A549 (cell line): Measurements from ENCODE around the gene ZNF165. TPM values are rescaled to one million over a fixed set of nuclear protein-coding genes. Genes with fewer than 3 reads are reported as not detected.
"Not testable (repeated sequence)": the region's sequence is repeated elsewhere in the genome, so short reads cannot be mapped to it uniquely, and the experiment has no call there.

ENCODE experiments used
- ATAC-seq, 2 experiments: fragments of 200-7000 bp in 1 of 2; fragments of >200 bp in 1 of 2; cut with Nextera tagmentation in 1 of 2; cut with Tn5 transposase in 1 of 2; 3 replicates each; pipeline versions ENCODE4 v1.8.0 to v1.9.1; 2018 to 2020; ENCODE audit warnings: mild to moderate bottlenecking in 1 of 2, moderate library complexity in 1 of 2
- CTCF ChIA-PET: fragments of 300-600 bp; sonication (Branson Sonifier 250); formaldehyde crosslinking; extraction: SDS; loops from one replicate; lab custom pipeline; 2021; ENCODE audit warnings: antibody characterized with exemption, inconsistent platforms; lab: Yijun Ruan, JAX
- POLR2A ChIA-PET: fragments of 350-600 bp; formaldehyde crosslinking; extraction: SDS; loops from one replicate; lab custom pipeline; 2021; ENCODE audit warnings: antibody characterized with exemption, inconsistent platforms; lab: Yijun Ruan, JAX
- DNase-seq, 2 experiments: peaks; one replicate each; pipeline versions ENCODE4 v3.0.0 to v3.0.0-alpha.2; 2011 to 2016; ENCODE audit warnings: low read depth in 1 of 2, low spot score in 1 of 2
- FAIRE-seq: peaks from 2 replicates; lab custom pipeline; 2011; peaks lifted over from hg19 to GRCh38; lab: Jason Lieb, UNC
- H3K27ac ChIP-seq, 2 experiments: fragments of >200 bp; sonication (Bioruptor Twin); formaldehyde crosslinking; 3 replicates each; pipeline ENCODE4 v1.5.1; 2016 to 2017
- H3K4me1 ChIP-seq: fragments of >200 bp; sonication (Bioruptor Twin); formaldehyde crosslinking; 3 replicates; pipeline ENCODE4 v1.6.1; 2016
- H3K4me2 ChIP-seq: fragments of >200 bp; sonication (Bioruptor Twin); formaldehyde crosslinking; 3 replicates; pipeline ENCODE4 v1.6.1; 2016
- H3K4me3 ChIP-seq: fragments of >200 bp; sonication (Bioruptor Twin); formaldehyde crosslinking; 3 replicates; pipeline ENCODE4 v1.5.1; 2016
- H3K9me3 ChIP-seq: fragments of >200 bp; sonication (Bioruptor Twin); formaldehyde crosslinking; 3 replicates; pipeline ENCODE4 v1.6.1; 2016
- BHLHE40 ChIP-seq: IDR thresholded peaks from 2 replicates; pipeline ENCODE4 v1.6.1; 2012; ENCODE audit warnings: low read depth, low read length, inconsistent platforms
- CHD4 ChIP-seq: fragments of 200-600 bp; sonication (generic); IDR thresholded peaks from 2 replicates; pipeline ENCODE4 v1.6.1; 2016; ENCODE audit warnings: antibody characterized with exemption, mild to moderate bottlenecking, borderline replicate concordance
- FOSB ChIP-seq: fragments of 250-450 bp; sonication (Bioruptor Pico); IDR thresholded peaks from 2 replicates; pipeline ENCODE4 v1.5.0; 2020; ENCODE audit warnings: mild to moderate bottlenecking, moderate library complexity
- FOSL2 ChIP-seq, 2 experiments: fragments of 450-650 bp in 1 of 2; fragments of >200 bp in 1 of 2; sonication (Bioruptor Twin) in 1 of 2; formaldehyde crosslinking; IDR thresholded peaks; 2 replicates each; pipeline versions ENCODE4 v1.5.0 to v1.6.1; 2016 to 2020; ENCODE audit warnings: mild to moderate bottlenecking in 1 of 2, moderate library complexity in 1 of 2
- GATA3 ChIP-seq: IDR thresholded peaks from 2 replicates; pipeline ENCODE4 v1.6.1; 2012; ENCODE audit warnings: borderline replicate concordance
- HDAC2 ChIP-seq: fragments of 200-600 bp; sonication (generic); IDR thresholded peaks from 2 replicates; pipeline ENCODE4 v1.6.1; 2016
- HEYL ChIP-seq: fragments of 250-450 bp; sonication (Bioruptor Pico); IDR thresholded peaks from 2 replicates; pipeline ENCODE4 v1.8.0; 2021; ENCODE audit warnings: mild to moderate bottlenecking, moderate library complexity
- HOXB5 ChIP-seq: fragments of 250-450 bp; sonication (Bioruptor Pico); IDR thresholded peaks from 2 replicates; pipeline ENCODE4 v1.5.0; 2020; ENCODE audit warnings: mild to moderate bottlenecking, moderate library complexity
- JUNB ChIP-seq: fragments of >200 bp; sonication (Bioruptor Twin); formaldehyde crosslinking; IDR thresholded peaks from 2 replicates; pipeline ENCODE4 v1.6.1; 2016
- KDM5A ChIP-seq: fragments of 200-600 bp; sonication (generic); IDR thresholded peaks from 2 replicates; pipeline ENCODE4 v1.6.1; 2016; ENCODE audit warnings: antibody characterized with exemption, mild to moderate bottlenecking
- NFE2L2 ChIP-seq: fragments of 150-350 bp; conservative IDR thresholded peaks from 2 replicates; pipeline ENCODE4 v1.6.1; 2014; ENCODE audit warnings: low read length
- PHF8 ChIP-seq: fragments of 200-600 bp; sonication (generic); IDR thresholded peaks from 2 replicates; pipeline ENCODE4 v1.6.1; 2016; ENCODE audit warnings: low read depth, mild to moderate bottlenecking, antibody characterized with exemption, moderate library complexity, borderline replicate concordance
- POLR2A ChIP-seq: IDR thresholded peaks from 2 replicates; pipeline ENCODE4 v1.6.1; 2012; ENCODE audit warnings: mild to moderate bottlenecking, low read length
- RARB ChIP-seq: fragments of 250-450 bp; sonication (Bioruptor Pico); IDR thresholded peaks from 2 replicates; pipeline ENCODE4 v1.8.0; 2021; ENCODE audit warnings: mild to moderate bottlenecking, moderate library complexity
- RCOR1 ChIP-seq: fragments of 150-350 bp; IDR thresholded peaks from 2 replicates; pipeline ENCODE4 v1.6.1; 2014; ENCODE audit warnings: antibody characterized with exemption, low read length, low read depth
- RNF2 ChIP-seq: fragments of 200-600 bp; sonication (generic); IDR thresholded peaks from 2 replicates; pipeline ENCODE4 v1.6.1; 2016; ENCODE audit warnings: low read depth, mild to moderate bottlenecking, antibody characterized with exemption, moderate library complexity, borderline replicate concordance
- SMC3 ChIP-seq: fragments of >200 bp; sonication (Bioruptor Twin); formaldehyde crosslinking; IDR thresholded peaks from 3 replicates; pipeline ENCODE4 v1.6.1; 2018; ENCODE audit warnings: inconsistent platforms
- TP53 ChIP-seq: fragments of 250-450 bp; sonication (Bioruptor Pico); IDR thresholded peaks from 2 replicates; pipeline ENCODE4 v1.5.0; 2021; ENCODE audit warnings: mild to moderate bottlenecking, moderate library complexity
- ZFP36 ChIP-seq: fragments of 450-650 bp; IDR thresholded peaks from 2 replicates; pipeline ENCODE4 v1.6.1; 2014; ENCODE audit warnings: borderline replicate concordance; ENCODE audit not compliant: partially characterized antibody
- ZSCAN20 ChIP-seq: fragments of 250-450 bp; sonication (Bioruptor Pico); IDR thresholded peaks from 2 replicates; pipeline ENCODE4 v1.8.0; 2022; ENCODE audit warnings: mild to moderate bottlenecking, moderate library complexity
- WGBS: methylation state at CpG from one replicate; pipeline ENCODE4 v1.1.6; 2017; ENCODE audit errors: missing lambda C conversion rate; 5-methylcytosine and 5-hydroxymethylcytosine counted together
- polyA plus RNA-seq, 4 experiments: library from polyadenylated mRNA; depleted of rRNA in 3 of 4; stranded (reverse); fragments of >200 nt; fragmentation: RNase III in 1 of 4; extraction: RNeasy Plus Mini Kit Qiagen cat#74134 plus additional on column Dnase treatment in 1 of 4; gene quantifications; 2 replicates in 3 of 4; 3 replicates in 1 of 4; pipeline ENCODE4 v1.2.3, GENCODE V29; 2011 to 2017
- TF ChIP-seq, protein P1 (sequence below): IDR thresholded peaks from 2 replicates; pipeline ENCODE4 v1.6.1; 2012
- TF ChIP-seq, protein P2 (sequence below): fragments of >200 bp; sonication (Bioruptor Twin); formaldehyde crosslinking; IDR thresholded peaks from 3 replicates; pipeline ENCODE4 v1.5.1; 2016
- TF ChIP-seq, protein P3 (sequence below): IDR thresholded peaks from 2 replicates; pipeline ENCODE4 v1.6.1; 2012; ENCODE audit warnings: low read depth, borderline replicate concordance
- TF ChIP-seq, protein P4 (sequence below): fragments of 450-650 bp; IDR thresholded peaks from 2 replicates; pipeline ENCODE4 v1.6.1; 2014; ENCODE audit warnings: antibody characterized with exemption
- TF ChIP-seq, protein P5 (sequence below): fragments of 150-350 bp; IDR thresholded peaks from 2 replicates; pipeline ENCODE4 v1.6.1; 2014; ENCODE audit warnings: low read depth, mild to moderate bottlenecking, low read length
- TF ChIP-seq, protein P6 (sequence below): fragments of >200 bp; sonication (Bioruptor Twin); formaldehyde crosslinking; IDR thresholded peaks from 2 replicates; pipeline ENCODE4 v1.6.1; 2016

ZNF165 gene
- polyA plus RNA-seq, 2 of the 4 experiments (the other 2 are of a cell fraction) = 0.72 to 0.76 TPM

DNA sequence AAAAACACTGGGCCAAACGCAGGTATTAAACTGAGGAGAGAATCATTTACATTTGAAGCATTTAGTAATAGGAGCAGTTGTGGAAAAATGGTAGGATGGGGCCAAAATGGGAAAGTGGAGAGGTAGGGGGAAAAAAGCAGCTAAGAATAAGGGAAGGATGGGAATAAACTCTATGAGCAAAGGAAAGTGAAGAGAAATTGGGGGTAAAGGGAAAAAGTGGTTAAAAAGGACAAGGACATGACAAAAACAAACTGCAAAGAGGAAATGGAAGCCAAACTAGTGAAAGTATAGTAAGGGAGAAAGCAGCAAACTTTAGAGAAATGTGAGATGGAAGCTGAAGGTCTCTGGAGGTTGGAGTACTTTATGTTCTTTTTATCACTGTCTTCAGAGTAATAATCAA lies 37.8 kb downstream of the ZNF165 start:
- FAIRE-seq (no peak), ATAC-seq (no peak), DNase-seq (no peak)
- 53% methylated on average over 1 of the region's 1 CpG for WGBS
- CTCF ChIA-PET = interaction anchor here (1.8 kb wide), 1 partner anchor 14 kb away, joined by 5 read pairs; no protein-coding TSS in a partner anchor
- Histone ChIP-seq H3K9me3 (no peaks in the 10 kb centered on the region), H3K4me2 (no peak overlapping the region), H3K27ac (no peak overlapping the region), H3K4me3 (no peak overlapping the region), H3K4me1 (no peaks in the 10 kb centered on the region)
- POLR2A ChIA-PET = no interaction called here
- TF ChIP-seq BHLHE40 = no peak
- TF ChIP-seq NFE2L2 = no peak
- no peak for TF ChIP-seq PHF8
- no peak for TF ChIP-seq CHD4
- no peak for TF ChIP-seq FOSB
- TF ChIP-seq, protein P1, sequence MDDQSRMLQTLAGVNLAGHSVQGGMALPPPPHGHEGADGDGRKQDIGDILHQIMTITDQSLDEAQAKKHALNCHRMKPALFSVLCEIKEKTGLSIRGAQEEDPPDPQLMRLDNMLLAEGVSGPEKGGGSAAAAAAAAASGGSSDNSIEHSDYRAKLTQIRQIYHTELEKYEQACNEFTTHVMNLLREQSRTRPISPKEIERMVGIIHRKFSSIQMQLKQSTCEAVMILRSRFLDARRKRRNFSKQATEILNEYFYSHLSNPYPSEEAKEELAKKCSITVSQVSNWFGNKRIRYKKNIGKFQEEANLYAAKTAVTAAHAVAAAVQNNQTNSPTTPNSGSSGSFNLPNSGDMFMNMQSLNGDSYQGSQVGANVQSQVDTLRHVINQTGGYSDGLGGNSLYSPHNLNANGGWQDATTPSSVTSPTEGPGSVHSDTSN = no peak
- no peak for TF ChIP-seq RARB (CRISPR knock-in tag)
- no peak for TF ChIP-seq FOSL2 (IDR thresholded peaks at IDR 0.05)
- TF ChIP-seq FOSL2 (CRISPR knock-in tag; IDR thresholded peaks at IDR 0.05) = no peak
- TF ChIP-seq, protein P2, sequence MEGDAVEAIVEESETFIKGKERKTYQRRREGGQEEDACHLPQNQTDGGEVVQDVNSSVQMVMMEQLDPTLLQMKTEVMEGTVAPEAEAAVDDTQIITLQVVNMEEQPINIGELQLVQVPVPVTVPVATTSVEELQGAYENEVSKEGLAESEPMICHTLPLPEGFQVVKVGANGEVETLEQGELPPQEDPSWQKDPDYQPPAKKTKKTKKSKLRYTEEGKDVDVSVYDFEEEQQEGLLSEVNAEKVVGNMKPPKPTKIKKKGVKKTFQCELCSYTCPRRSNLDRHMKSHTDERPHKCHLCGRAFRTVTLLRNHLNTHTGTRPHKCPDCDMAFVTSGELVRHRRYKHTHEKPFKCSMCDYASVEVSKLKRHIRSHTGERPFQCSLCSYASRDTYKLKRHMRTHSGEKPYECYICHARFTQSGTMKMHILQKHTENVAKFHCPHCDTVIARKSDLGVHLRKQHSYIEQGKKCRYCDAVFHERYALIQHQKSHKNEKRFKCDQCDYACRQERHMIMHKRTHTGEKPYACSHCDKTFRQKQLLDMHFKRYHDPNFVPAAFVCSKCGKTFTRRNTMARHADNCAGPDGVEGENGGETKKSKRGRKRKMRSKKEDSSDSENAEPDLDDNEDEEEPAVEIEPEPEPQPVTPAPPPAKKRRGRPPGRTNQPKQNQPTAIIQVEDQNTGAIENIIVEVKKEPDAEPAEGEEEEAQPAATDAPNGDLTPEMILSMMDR = no peak
- TF ChIP-seq ZFP36 = no peak
- TF ChIP-seq RNF2 = no peak
- TF ChIP-seq JUNB = no peak

DNA sequence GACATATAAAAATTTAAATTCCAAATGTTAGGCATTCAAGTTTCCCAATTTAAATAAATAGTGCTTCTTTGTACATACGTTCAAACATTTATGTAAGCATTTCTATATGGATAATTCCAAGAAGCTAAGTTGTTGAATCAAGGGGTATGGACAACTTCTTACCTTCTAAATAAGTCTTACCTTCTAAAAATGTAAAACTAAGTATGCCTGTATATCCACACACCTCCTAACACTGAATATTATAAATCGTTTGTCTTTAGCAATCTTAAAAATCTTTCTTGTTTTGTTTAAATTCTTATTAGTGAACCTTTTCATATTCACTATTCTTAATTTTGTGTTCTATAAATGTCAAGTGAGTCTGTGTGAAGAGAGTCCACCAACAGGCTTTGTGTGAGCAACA lies 41.5 kb downstream of the ZNF165 start:
- no peak for FAIRE-seq
- TF ChIP-seq HDAC2 (no peak), POLR2A (no peak), TP53 (no peak), HEYL (CRISPR knock-in tag) (no peak), BHLHE40 (no peak), CHD4 (no peak), SMC3 (no peak), ZSCAN20 (CRISPR knock-in tag) (no peak), RCOR1 (no peak), GATA3 (no peak), HOXB5 (no peak), RNF2 (no peak), KDM5A (no peak)
- TF ChIP-seq, protein P3, sequence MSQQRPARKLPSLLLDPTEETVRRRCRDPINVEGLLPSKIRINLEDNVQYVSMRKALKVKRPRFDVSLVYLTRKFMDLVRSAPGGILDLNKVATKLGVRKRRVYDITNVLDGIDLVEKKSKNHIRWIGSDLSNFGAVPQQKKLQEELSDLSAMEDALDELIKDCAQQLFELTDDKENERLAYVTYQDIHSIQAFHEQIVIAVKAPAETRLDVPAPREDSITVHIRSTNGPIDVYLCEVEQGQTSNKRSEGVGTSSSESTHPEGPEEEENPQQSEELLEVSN = no peak
- TF ChIP-seq, protein P4, sequence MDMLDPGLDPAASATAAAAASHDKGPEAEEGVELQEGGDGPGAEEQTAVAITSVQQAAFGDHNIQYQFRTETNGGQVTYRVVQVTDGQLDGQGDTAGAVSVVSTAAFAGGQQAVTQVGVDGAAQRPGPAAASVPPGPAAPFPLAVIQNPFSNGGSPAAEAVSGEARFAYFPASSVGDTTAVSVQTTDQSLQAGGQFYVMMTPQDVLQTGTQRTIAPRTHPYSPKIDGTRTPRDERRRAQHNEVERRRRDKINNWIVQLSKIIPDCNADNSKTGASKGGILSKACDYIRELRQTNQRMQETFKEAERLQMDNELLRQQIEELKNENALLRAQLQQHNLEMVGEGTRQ = no peak
- TF ChIP-seq, protein P5, sequence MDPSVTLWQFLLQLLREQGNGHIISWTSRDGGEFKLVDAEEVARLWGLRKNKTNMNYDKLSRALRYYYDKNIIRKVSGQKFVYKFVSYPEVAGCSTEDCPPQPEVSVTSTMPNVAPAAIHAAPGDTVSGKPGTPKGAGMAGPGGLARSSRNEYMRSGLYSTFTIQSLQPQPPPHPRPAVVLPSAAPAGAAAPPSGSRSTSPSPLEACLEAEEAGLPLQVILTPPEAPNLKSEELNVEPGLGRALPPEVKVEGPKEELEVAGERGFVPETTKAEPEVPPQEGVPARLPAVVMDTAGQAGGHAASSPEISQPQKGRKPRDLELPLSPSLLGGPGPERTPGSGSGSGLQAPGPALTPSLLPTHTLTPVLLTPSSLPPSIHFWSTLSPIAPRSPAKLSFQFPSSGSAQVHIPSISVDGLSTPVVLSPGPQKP = no peak
- TF ChIP-seq, protein P6, sequence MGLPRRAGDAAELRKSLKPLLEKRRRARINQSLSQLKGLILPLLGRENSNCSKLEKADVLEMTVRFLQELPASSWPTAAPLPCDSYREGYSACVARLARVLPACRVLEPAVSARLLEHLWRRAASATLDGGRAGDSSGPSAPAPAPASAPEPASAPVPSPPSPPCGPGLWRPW = no peak
- TF ChIP-seq, protein P1 = no peak
- ChIA-PET POLR2A (no interaction called here), CTCF (no interaction called here)
- Histone ChIP-seq H3K4me3 (no peak overlapping the region), H3K4me2 (no peak overlapping the region), H3K4me1 (peaks cover 8% of the 10 kb centered on the region; the same call in 1 of the 3 replicates), H3K27ac (no peak overlapping the region), H3K9me3 (no peaks in the 10 kb centered on the region)
- no peak for ATAC-seq
- 86% methylated on average over 2 of the region's 2 CpGs for WGBS
- no peak for DNase-seq

DNA sequence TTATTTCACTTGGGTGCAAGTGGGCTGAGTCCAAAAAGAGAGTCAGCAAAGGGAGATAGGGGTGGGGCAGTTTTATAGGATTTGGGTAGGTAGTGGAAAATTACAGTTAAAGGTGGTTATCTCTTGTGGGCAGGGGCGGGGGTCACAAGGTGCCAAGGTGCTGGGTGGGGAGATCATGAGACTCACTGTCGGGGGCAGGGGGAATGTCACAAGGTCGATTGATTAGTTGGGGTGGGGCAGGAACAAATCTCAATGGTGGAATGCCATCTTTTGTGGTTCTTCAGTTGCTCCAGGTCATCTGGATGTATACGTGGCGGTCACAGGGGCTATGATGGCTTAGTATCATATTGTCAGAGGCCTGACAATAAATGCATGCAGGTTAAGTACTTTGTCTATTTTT lies 41.9 kb downstream of the ZNF165 start:
- 82% methylated on average over 5 of the region's 5 CpGs for WGBS
- ATAC-seq, H3K4me1 ChIP-seq, H3K4me2 ChIP-seq, FAIRE-seq, H3K27ac ChIP-seq, POLR2A ChIA-PET, H3K9me3 ChIP-seq, CTCF ChIA-PET, H3K4me3 ChIP-seq, DNase-seq: not testable (repeated sequence)
